ENCODE measurements around the gene SLC16A9.
"Not testable (repeated sequence)": the region's sequence is repeated elsewhere in the genome, so short reads cannot be mapped to it uniquely, and the experiment has no call there.

The SLC16A9 gene

DNA sequence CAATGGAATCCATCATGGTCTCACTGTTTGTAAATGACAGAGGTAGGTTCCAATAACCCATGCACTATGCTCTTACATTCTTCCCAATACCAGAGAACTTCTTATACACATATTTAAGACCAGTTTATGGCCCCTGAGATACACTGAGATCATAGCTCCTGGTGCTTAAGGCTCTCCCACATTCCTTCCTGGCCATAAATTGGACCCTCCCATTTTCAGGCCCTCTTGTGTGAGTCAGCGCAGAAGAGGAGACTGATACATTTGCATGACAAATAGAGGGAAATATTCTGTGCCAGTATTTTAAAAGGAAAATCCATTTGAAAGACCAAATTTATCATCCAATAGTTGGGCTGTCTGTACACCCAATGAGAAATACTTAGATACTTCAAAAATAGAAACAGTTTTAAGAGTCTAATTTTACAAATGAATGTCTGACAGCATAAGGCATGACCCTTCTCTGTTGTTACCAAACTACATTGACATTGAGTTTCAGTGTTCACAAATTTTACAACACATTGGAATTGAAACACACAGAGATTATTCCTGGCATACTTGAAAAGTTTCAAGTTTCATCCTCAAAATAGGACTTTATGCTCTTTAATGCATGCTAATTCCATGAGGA lies 35.3 kb downstream of the SLC16A9 start:
- TF ChIP-seq ZNF274 (IDR thresholded peaks at IDR 0.05; ENCODE audit: low read depth, low read length): no peak
- no peak overlapping the region for H3K4me3 ChIP-seq (ENCODE audit: low read length)

DNA sequence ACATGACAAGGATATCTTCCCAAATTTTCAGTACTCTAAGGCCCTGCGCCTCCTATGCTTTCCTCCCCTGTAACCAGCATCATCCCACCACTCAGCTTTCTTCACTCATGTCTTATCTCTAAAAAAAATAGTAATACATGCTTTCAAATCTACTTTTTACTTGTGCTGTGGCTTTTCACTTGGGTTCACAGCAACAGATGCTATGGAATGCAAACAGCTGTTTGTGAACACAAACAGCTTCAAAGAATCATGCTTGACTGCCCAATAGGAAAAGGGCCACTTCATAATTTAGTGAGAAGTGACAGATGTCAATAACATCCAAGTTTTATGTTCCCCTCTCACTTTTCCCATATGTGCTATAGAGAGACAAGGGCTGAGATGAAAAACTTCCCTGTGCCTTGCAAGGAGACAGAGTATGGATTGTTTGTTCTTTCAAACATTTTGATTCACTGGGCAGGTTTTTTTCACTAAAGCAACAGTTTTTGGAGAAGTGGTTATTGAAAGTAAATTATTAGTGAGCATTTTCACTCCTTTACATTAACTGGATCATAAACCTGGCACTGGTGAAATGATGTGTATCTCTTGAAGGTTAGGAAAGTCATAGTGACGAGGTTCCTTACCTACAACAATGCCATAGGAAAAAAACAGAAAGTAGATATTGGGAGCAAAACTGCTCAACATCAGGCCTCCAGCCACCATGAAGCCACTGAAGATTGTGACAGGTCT lies 37.3 kb downstream of the SLC16A9 start:
- H3K4me3 ChIP-seq (ENCODE audit: low read length): no peak overlapping the region
- TF ChIP-seq ZNF274 (IDR thresholded peaks at IDR 0.05; ENCODE audit: low read depth, low read length): no peak

DNA sequence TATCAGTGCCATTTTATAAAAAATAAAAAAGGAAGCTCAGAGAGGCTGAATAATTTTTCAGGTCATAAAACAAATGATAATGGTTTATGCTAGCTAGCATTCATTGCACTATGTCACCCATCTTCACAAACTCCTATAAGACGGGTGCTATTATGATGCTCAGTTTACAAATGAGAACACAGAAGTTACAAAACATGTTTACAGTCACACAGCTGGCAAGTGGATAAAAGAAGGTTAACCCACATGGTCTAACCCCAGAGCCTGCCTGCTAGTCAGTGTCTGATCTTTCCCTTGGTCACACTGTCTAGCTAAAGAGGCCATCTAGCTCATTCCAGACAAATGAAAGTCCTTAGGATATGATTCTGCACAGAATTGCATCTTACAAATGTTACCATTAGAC lies 39.4 kb downstream of the SLC16A9 start:
- H3K4me3 ChIP-seq (ENCODE audit: low read length): no peak overlapping the region
- TF ChIP-seq ZNF274 (IDR thresholded peaks at IDR 0.05; ENCODE audit: low read depth, low read length): no peak

DNA sequence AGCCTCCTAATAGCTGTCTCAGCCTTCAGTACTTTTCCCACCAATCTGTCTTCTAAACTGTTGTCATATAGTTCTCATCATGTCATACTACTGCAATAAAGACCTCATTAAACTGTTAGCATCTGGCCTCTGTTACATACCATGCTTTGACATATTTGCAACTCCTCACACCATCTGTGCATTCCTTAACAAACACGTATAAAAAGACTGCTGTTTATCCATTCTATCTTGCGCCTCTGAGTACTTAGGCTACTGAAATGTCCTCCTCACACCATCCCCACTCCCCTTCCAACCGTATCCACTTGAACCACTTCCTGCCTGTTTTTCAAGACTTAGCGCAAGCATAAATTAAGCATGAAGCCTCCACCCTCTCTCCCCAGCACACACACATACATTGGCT lies 41.6 kb downstream of the SLC16A9 start:
- no peak for TF ChIP-seq ZNF274 (IDR thresholded peaks at IDR 0.05; ENCODE audit: low read depth, low read length)
- no peak overlapping the region for H3K4me3 ChIP-seq (ENCODE audit: low read length)

DNA sequence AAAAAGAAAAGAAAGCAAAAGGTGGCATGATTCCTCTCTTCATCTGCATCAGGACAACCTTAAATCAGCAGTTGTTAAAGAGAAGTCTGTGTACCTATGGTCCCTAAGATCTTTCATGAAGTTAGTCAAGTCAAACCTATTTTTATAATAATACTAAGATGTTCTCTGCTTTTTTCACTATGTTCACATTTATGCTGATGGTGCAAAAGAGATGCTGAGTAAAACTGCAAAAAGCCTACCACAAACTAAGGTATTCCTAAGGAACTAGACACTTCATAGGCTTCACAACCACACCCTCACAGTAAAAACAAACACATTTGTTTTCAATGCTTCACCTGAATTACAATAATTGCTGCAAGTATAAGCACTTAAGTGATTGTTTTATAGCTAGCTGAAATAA lies 43.3 kb downstream of the SLC16A9 start:
- no peak overlapping the region for H3K4me3 ChIP-seq (ENCODE audit: low read length)
- TF ChIP-seq ZNF274 (IDR thresholded peaks at IDR 0.05; ENCODE audit: low read depth, low read length): no peak

DNA sequence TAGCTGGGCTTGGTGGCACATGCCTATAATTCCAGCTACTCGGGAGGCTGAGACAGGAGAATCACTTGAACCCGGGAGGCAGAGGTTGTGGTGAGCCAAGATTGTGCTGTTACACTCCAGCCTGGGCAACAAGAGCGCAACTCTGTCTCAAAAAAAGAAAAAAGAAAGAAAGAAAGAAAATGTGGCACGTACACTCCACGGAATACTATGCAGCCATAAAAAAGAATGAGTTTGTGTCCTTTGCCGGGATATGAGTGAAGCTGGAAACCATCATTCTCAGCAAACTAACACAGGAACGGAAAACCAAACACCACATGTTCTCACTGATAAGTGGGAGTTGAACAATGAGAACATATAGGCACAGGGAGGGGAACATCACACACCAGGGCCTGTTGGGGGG lies 46.4 kb downstream of the SLC16A9 start:
- H3K4me3 ChIP-seq (ENCODE audit: low read length): not testable (repeated sequence)

DNA sequence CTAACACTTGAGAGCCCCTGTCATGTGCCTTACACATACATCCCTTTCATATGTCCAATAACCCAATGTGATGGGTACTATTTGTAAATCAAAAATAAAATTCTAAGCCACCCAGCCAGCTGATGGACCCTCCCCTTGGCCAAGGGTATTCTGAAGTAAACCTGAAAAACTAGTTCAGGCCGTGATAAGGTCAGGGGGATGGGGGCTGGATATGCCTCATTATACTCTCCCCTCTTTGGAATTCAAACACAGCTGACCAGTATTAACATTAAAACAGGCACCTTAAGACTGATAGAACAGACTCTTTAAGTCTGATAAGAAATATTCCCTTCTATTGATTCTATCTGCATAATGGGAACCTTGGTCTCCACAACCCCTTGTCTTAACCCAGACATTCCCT lies 51.9 kb downstream of the SLC16A9 start:
- no peak for TF ChIP-seq ZNF274 (IDR thresholded peaks at IDR 0.05; ENCODE audit: low read depth, low read length)
- H3K4me3 ChIP-seq (ENCODE audit: low read length): no peak overlapping the region

DNA sequence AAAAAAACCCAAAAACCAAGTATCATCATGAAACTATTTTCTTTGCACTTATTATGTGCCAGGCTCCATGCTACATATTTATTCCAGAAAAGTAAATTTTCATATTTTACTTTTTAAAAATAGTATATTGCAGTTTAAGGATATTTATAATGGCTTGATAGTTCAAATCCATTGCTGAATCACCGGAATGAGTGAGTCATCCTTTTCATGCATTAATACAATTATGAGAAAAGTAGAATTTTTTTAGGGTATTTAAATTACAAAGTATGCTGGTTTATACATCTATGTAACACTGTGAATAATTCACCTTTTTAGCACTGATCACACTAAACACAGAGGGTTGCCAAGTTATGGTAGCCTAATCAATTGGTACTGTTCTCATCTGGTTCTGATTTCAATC lies 54.3 kb downstream of the SLC16A9 start:
- H3K4me3 ChIP-seq (ENCODE audit: low read length): no peak overlapping the region
- TF ChIP-seq ZNF274 (IDR thresholded peaks at IDR 0.05; ENCODE audit: low read depth, low read length): no peak

DNA sequence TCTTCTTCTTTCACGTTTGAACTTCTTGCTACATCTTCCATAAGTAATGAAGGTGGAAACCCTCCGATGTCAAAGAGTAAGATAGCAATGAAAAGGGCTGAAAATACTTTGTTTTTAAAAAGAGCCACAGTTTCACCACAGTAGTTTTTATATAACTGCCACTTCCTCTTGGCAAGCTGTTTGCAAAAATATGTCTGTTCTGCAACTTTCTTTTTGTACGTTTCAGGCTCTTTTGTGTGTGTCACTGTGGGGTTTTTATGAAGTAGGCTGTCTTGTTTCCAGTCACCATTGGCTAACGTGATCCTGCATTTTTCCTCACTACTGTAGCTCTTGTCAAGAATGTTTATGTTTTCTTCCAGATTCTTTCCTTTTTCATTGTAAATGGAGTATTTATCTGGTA lies 55.6 kb downstream of the SLC16A9 start:
- H3K4me3 ChIP-seq (ENCODE audit: low read length): no peak overlapping the region
- no peak for TF ChIP-seq ZNF274 (IDR thresholded peaks at IDR 0.05; ENCODE audit: low read depth, low read length)

DNA sequence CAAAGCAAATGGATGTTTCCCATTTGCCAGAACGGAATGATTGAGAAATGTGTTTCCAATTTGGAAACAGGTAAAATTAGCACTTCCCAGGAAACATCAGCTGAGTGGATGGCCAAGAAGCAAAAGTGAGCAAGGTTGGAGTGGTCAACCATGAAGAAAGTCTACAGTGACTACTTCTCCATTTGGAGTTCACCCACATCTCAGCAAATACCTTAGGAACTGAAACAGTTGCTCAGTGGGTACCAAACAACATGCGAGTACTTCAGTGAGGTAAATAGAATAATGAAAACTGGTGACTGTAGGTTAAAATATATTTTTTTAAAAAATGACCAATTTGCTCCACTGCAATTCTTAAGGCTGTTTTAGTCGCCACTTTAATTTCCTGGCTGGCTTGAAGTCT lies 57.7 kb downstream of the SLC16A9 start:
- H3K4me3 ChIP-seq (ENCODE audit: low read length): no peak overlapping the region
- no peak for TF ChIP-seq ZNF274 (IDR thresholded peaks at IDR 0.05; ENCODE audit: low read depth, low read length)

DNA sequence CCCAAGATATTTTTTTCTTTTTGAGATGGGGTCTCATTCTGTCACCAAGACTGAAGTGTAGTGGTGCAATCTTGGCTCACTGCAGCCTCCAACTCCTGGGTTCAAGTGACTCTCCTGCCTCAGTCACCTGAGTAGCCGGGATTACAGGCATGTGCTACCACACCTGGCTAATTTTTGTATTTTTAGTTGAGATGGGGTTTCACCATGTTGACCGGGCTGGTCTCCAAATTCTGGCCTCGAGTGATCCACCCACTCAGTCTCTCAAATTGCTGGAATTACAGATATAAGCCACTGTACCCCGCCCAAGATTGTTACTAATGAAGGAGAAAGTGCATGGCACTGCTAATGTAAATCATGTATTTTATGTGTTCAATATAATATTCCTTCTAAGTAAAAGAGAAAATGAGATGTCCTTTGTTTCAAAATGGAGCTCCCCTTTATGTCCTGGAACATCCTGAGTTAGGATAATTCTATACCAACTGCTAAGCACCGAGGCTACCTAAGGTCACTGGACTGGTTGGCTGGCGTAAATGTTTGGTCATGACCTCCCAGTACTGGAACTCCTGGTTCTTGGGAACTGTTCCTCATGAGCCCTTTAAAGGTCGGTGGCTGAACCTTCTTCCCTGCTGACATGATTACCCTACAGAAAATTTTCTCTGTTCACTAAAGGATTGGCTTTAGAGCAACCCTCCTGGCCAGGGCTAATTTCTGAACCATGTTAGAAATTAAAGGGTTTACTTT lies 59.9 kb downstream of the SLC16A9 start:
- no peak overlapping the region for H3K4me3 ChIP-seq (ENCODE audit: low read length)
- TF ChIP-seq ZNF274 (IDR thresholded peaks at IDR 0.05; ENCODE audit: low read depth, low read length): no peak

DNA sequence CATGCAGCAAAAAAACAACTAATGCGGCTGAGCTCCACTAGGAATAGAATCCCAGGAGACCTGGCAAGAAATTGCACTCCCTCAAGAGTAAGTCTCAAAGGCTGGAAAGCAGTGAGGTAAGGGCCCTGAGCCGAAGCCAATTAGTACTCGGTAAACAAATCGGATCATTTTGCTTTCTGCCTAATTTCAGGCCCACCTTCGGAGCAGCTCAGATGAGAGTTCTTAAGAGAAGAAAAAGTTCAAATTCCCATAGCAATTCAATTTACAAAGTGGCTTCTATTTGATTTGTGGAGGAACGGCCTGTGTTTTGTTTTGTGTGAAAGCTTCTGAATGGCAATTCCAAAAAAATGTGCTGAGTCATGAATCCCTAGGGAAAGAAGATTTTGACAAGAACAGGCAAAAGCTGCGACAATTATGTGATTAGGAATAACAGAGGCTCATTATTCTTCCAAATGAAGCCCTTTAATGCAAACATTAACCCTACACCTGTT lies 60.9 kb downstream of the SLC16A9 start:
- no peak for TF ChIP-seq ZNF274 (IDR thresholded peaks at IDR 0.05; ENCODE audit: low read depth, low read length)
- H3K4me3 ChIP-seq (ENCODE audit: low read length): no peak overlapping the region

DNA sequence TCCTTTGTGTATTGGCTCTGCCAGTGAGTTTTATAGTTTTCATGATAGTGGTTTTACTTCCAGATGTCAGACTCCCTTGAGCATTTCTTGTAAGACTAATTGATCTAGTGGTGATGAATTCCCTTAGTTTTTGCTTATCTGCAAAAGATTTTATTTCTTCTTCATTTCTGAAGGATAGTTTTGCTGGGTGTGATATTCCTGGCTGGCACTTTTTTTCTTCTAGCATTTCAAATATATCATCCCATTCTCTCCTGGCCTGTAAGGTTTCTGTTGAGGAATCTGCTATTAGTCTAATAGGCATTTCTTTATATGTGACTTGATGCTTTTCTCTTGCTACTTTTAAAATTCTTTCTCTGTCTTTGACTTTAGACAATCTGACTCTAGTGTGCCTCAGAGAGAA lies 64.8 kb downstream of the SLC16A9 start:
- no peak overlapping the region for H3K4me3 ChIP-seq (ENCODE audit: low read length)
- TF ChIP-seq ZNF274 (IDR thresholded peaks at IDR 0.05; ENCODE audit: low read depth, low read length): no peak

DNA sequence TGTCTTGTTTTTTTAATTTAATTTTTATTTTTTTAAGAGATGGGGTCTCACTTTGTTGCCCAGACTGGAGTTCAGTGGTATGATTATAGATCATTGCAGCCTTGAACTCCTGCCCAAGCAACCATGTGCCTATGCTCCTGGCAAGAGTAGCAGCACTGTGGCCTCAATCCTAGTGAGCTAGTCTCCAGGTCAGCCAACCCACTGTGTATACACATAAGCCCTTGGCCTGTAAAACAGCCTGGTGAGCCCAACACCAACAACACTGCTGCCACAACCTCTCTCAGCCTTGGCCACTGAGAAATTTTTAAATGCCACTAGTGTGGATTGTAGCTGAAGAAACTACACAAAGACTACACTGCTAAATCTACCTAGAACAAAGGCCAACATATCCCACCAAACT lies 68.0 kb downstream of the SLC16A9 start:
- H3K4me3 ChIP-seq (ENCODE audit: low read length): not testable (repeated sequence)

Data from GM08714 (cell line).